Measurements from ENCODE around the gene PTPN18.

- TF ChIP-seq POLR2A (IDR thresholded peaks at IDR 0.05) (no peak), CTCF (IDR thresholded peaks at IDR 0.05) (no peak)
Observed at GRCh38 chr2:130345091-130345490, 10.8 kb upstream of the PTPN18 start.

All from heart left ventricle (tissue), 13 donors.